Left ventricle myocardium superior (tissue), 1 donor: ENCODE data around the gene ZNF473. TPM values are rescaled to one million over a fixed set of nuclear protein-coding genes. Genes with fewer than 3 reads are reported as not detected.
"Not testable (repeated sequence)": the region's sequence is repeated elsewhere in the genome, so short reads cannot be mapped to it uniquely, and the experiment has no call there.

Source experiments
- ATAC-seq: fragments of 200-7000 bp; cut with Tn5 transposase; one replicate; pipeline ENCODE4 v1.9.1; 2020; ENCODE audit warnings: mild to moderate bottlenecking, moderate library complexity
- DNase-seq: peaks from one replicate; pipeline ENCODE4 v3.0.0-alpha.2; 2020
- intact Hi-C: fragments of 100-400 bp; cut with micrococcal nuclease; formaldehyde crosslinking; loops from one replicate; pipeline ENCODE4 v1.11.0; 2022
- total RNA-seq: library from RNA; stranded (reverse); fragmentation: NEBNext Ultra II Directional; extraction: Animal tissue kit (Norgen Biotek cat#: 25700); gene quantifications from one replicate; pipeline ENCODE4 v1.2.1, GENCODE V29; 2021
- donor health status: DM: no; HTN: yes; CAD: no; lungs with severe emphysema.

Gene ZNF473
- total RNA-seq, 1 donor from 2014 or later, result 3.6 TPM

GRCh38 chr19:50043967-50044366 lies 18.2 kb downstream of the ZNF473 start:
- intact Hi-C loops, result no loop called here
- no peak for DNase-seq
- no peak for ATAC-seq

- ATAC-seq (no peak), DNase-seq (no peak)
- intact Hi-C loops, result no loop called here
Measured at GRCh38 chr19:50044922-50045321, 19.1 kb downstream of the ZNF473 start.

GRCh38 chr19:50046649-50047503 lies 21.1 kb downstream of the ZNF473 start:
- ATAC-seq (no peak), DNase-seq (peak; percentile 50)
- intact Hi-C loops, result no loop called here

- intact Hi-C loops, result no loop called here
Measured at GRCh38 chr19:50047671-50048070, 21.9 kb downstream of the ZNF473 start.

GRCh38 chr19:50050406-50051227 lies 24.8 kb downstream of the ZNF473 start:
- ATAC-seq (peak; percentile 97), DNase-seq (peak; percentile 88)
- intact Hi-C loops, result no loop called here

More at GRCh38 chr19:50047671-50048070, 21.9 kb downstream of the ZNF473 start:
- ATAC-seq (no peak), DNase-seq (no peak)

GRCh38 chr19:50051228-50051895 lies 25.6 kb downstream of the ZNF473 start:
- intact Hi-C loops, ATAC-seq, DNase-seq: not testable (repeated sequence)

- DNase-seq (no peak), ATAC-seq (no peak)
- intact Hi-C loops, result no loop called here
Measured at GRCh38 chr19:50051964-50052363, 26.2 kb downstream of the ZNF473 start.

- ATAC-seq, result no peak
- DNase-seq, result no peak
- intact Hi-C loops, result no loop called here
Measured at GRCh38 chr19:50053119-50053518, 27.3 kb downstream of the ZNF473 start.

- no peak for ATAC-seq
- DNase-seq, result no peak
- intact Hi-C loops, result no loop called here
Measured at GRCh38 chr19:50058425-50058824, 32.6 kb downstream of the ZNF473 start.

GRCh38 chr19:50059045-50059444 lies 33.2 kb downstream of the ZNF473 start:
- intact Hi-C loops, result no loop called here
- ATAC-seq (no peak), DNase-seq (no peak)

GRCh38 chr19:50060107-50060506 lies 34.3 kb downstream of the ZNF473 start:
- ATAC-seq (no peak), DNase-seq (no peak)
- intact Hi-C loops, result no loop called here

GRCh38 chr19:50061650-50062049 lies 35.8 kb downstream of the ZNF473 start:
- no peak for ATAC-seq
- no peak for DNase-seq
- intact Hi-C loops, result no loop called here

GRCh38 chr19:50065938-50066337 lies 40.1 kb downstream of the ZNF473 start:
- DNase-seq (no peak), ATAC-seq (no peak)
- intact Hi-C loops, result no loop called here

GRCh38 chr19:50067575-50067974 lies 41.8 kb downstream of the ZNF473 start:
- intact Hi-C loops, result no loop called here
- DNase-seq, result no peak
- no peak for ATAC-seq

- DNase-seq, intact Hi-C loops, ATAC-seq: not testable (repeated sequence)
Measured at GRCh38 chr19:50068382-50068781, 42.6 kb downstream of the ZNF473 start.

GRCh38 chr19:50075076-50075475 lies 49.3 kb downstream of the ZNF473 start:
- intact Hi-C loops, DNase-seq, ATAC-seq: not testable (repeated sequence)

GRCh38 chr19:50075644-50076372 lies 50.0 kb downstream of the ZNF473 start:
- ATAC-seq, intact Hi-C loops: not testable (repeated sequence)

GRCh38 chr19:50076581-50077355 lies 51.0 kb downstream of the ZNF473 start:
- intact Hi-C loops, DNase-seq, ATAC-seq: not testable (repeated sequence)

More at GRCh38 chr19:50075644-50076372, 50.0 kb downstream of the ZNF473 start:
- DNase-seq, result not testable (repeated sequence)
